Transverse colon (tissue), 4 donors: ENCODE results near the gene PPM1H. TPM values are rescaled to one million over a fixed set of nuclear protein-coding genes. Genes with fewer than 3 reads are reported as not detected.

Experiments used
- DNase-seq: peaks from one replicate; pipeline ENCODE4 v3.0.0-alpha.2; 2019
- H3K27ac ChIP-seq, 4 donors: fragments of 200-600 bp; sonication (generic); 2 replicates each; pipeline ENCODE4 v1.5.1; 2016 to 2018; ENCODE audit warnings: inconsistent platforms in 4 of 4
- H3K27me3 ChIP-seq: fragments of 200-600 bp; sonication (generic); 2 replicates; pipeline ENCODE4 v1.5.1; 2017; ENCODE audit warnings: inconsistent platforms
- H3K36me3 ChIP-seq, 4 donors: fragments of 200-600 bp; sonication (generic); 2 replicates each; pipeline ENCODE4 v1.5.1; 2017 to 2019; ENCODE audit warnings: inconsistent platforms in 4 of 4
- H3K4me1 ChIP-seq, 4 donors: fragments of 200-600 bp; sonication (generic); 2 replicates each; pipeline ENCODE4 v1.5.1; 2017 to 2020; ENCODE audit warnings: inconsistent platforms in 4 of 4
- H3K4me3 ChIP-seq, 4 donors: fragments of 200-600 bp; sonication (generic); 1 replicate in 1 of 4; 2 replicates in 3 of 4; pipeline versions ENCODE4 v1.5.1 to v1.6.1; 2017 to 2019; ENCODE audit warnings: inconsistent platforms in 4 of 4
- H3K9me3 ChIP-seq, 2 donors: fragments of 200-600 bp; sonication (generic); 2 replicates each; pipeline ENCODE4 v1.5.1; 2017 to 2019; ENCODE audit warnings: inconsistent platforms in 2 of 2
- EP300 ChIP-seq: sonication (generic); formaldehyde crosslinking; IDR thresholded peaks from one replicate; pipeline ENCODE4 v1.6.1; 2017; ENCODE audit warnings: antibody characterized with exemption, low read depth
- POLR2A ChIP-seq: fragments of 450-650 bp; IDR thresholded peaks from one replicate; pipeline ENCODE4 v1.6.1; 2016; ENCODE audit warnings: antibody characterized with exemption, mild to moderate bottlenecking, moderate library complexity
- POLR2AphosphoS5 ChIP-seq, 3 donors: sonication (generic); formaldehyde crosslinking; IDR thresholded peaks; one replicate each; pipeline ENCODE4 v1.6.1; 2016; ENCODE audit warnings: antibody characterized with exemption in 3 of 3
- WGBS, 2 donors: methylation state at CpG; one replicate each; pipeline ENCODE4 v1.1.5; 2018; ENCODE audit warnings: low coverage in 1 of 2; 5-methylcytosine and 5-hydroxymethylcytosine counted together
- in situ Hi-C, 4 donors: fragments of 200-750 bp; cut with MboI; loops; one replicate each; pipeline versions ENCODE4 v1.15.0 to v1.15.1; 2017; ENCODE audit warnings: low sequenced_read_pairs in 3 of 4, low pct_ligation_motif_present in 1 of 4, low pct_unique_long_range_greater_than_20kb in 1 of 4
- intact Hi-C: fragments of 100-400 bp; cut with DNase I; formaldehyde crosslinking; loops from one replicate; pipeline ENCODE4 v1.15.1; 2023; ENCODE audit warnings: low total_unique reads
- total RNA-seq, 4 donors: library from RNA; depleted of rRNA; stranded (reverse); fragments of >200 nt; gene quantifications; one replicate each; pipeline ENCODE4 v1.1.0, GENCODE V29; 2016
- TF ChIP-seq, protein P1 (sequence below), 5 experiments: fragments of 200-600 bp in 3 of 5; fragments of 450-650 bp in 2 of 5; sonication (generic) in 3 of 5; IDR thresholded peaks; 1 replicate in 2 of 5; 2 replicates in 3 of 5; pipeline ENCODE4 v1.5.1; 2016 to 2017; ENCODE audit warnings: antibody characterized with exemption in 5 of 5, inconsistent platforms in 3 of 5, mild to moderate bottlenecking in 2 of 5, moderate library complexity in 1 of 5

Gene PPM1H
- total RNA-seq, 4 donors from 2014 or later, result 0.37 to 3.2 (median 2.8) TPM

DNA sequence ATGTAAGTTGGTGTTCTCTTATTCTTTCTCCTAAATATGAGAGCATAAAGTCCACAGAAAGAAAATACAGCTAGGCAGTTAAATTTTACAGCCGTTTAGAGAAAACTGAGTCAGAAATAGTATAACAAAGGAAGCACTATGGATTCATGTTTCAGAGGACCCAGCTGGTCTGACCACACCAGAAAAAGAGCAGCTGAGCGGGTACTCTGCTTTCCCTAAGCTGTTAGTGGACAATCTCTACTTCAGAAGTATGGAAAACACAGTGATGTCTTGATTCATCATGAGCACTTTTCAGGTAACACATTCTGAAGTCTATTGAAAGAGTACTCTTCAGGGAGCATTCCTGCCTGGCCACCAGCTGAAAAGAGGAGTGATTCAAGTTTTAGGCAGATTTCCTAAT, 12.4 kb downstream of the PPM1H start:
- no peaks in the 10 kb centered on the region for H3K36me3 ChIP-seq
- intact Hi-C loops, result no loop called here
- no peaks in the 10 kb centered on the region for H3K9me3 ChIP-seq
- H3K4me1 ChIP-seq, result no peaks in the 10 kb centered on the region
- H3K27ac ChIP-seq, result no peak overlapping the region
- in situ Hi-C loops, result no loop called here
- 38 to 47% methylated on average over 2 of the region's 2 CpGs for WGBS, 2 donors
- DNase-seq, result no peak
- H3K4me3 ChIP-seq, result no peak overlapping the region
- TF ChIP-seq POLR2AphosphoS5 (IDR thresholded peaks at IDR 0.05) (no peak), EP300 (no peak), POLR2A (no peak)
- TF ChIP-seq, protein P1, sequence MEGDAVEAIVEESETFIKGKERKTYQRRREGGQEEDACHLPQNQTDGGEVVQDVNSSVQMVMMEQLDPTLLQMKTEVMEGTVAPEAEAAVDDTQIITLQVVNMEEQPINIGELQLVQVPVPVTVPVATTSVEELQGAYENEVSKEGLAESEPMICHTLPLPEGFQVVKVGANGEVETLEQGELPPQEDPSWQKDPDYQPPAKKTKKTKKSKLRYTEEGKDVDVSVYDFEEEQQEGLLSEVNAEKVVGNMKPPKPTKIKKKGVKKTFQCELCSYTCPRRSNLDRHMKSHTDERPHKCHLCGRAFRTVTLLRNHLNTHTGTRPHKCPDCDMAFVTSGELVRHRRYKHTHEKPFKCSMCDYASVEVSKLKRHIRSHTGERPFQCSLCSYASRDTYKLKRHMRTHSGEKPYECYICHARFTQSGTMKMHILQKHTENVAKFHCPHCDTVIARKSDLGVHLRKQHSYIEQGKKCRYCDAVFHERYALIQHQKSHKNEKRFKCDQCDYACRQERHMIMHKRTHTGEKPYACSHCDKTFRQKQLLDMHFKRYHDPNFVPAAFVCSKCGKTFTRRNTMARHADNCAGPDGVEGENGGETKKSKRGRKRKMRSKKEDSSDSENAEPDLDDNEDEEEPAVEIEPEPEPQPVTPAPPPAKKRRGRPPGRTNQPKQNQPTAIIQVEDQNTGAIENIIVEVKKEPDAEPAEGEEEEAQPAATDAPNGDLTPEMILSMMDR (IDR thresholded peaks at IDR 0.05), result no peak
- H3K27me3 ChIP-seq, result no peaks in the 10 kb centered on the region

DNA sequence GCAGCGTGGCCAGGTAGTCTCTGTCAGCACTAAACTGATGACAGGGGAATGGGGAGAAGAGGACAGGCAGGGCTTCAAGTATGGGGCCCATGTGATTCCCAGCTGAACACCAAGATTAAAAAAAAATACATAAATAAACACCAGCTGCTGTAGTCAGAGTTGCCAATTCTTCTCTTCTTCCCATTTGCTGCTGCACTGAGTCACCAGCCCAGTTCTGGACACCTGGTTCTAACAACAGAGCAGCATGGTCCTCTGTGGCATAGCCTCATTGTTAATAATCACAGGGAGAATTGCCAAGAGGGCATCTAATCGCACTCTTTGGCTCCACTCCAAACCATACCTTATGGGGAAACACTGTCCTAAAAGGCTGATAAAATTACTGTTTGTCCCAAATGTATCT, 15.1 kb downstream of the PPM1H start:
- no peaks in the 10 kb centered on the region for H3K4me1 ChIP-seq
- H3K9me3 ChIP-seq, result no peaks in the 10 kb centered on the region
- WGBS, 2 donors, result 20 to 47% methylated on average over 2 of the region's 2 CpGs
- H3K27me3 ChIP-seq, result no peaks in the 10 kb centered on the region
- in situ Hi-C loops, result no loop called here
- no peak overlapping the region for H3K27ac ChIP-seq
- H3K4me3 ChIP-seq, result no peak overlapping the region
- no peaks in the 10 kb centered on the region for H3K36me3 ChIP-seq
- DNase-seq, result no peak
- TF ChIP-seq EP300, result no peak
- TF ChIP-seq POLR2AphosphoS5 (IDR thresholded peaks at IDR 0.05), result no peak
- intact Hi-C loops, result no loop called here

DNA sequence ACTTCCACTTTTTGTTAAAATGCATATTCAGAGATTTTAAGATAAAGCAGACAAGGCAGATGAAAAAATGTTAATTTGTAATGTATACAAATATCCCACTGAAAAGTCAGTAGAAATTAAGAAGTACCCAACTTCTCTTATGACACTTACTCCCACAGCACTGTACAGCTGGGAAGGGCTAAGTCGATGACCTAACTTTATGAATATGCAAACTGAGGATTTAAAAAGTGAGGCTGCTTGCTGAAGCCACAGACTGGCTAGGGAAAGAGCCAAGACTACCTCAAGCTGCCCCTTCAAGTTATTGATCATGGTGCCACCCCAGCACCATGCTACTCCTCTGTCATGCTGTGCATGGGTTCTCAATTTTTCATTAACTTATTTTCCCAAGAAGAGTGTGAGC, 17.0 kb downstream of the PPM1H start:
- Histone ChIP-seq H3K4me3 (no peak overlapping the region), H3K27me3 (no peaks in the 10 kb centered on the region), H3K27ac (no peak overlapping the region), H3K4me1 (no peaks in the 10 kb centered on the region), H3K36me3 (no peaks in the 10 kb centered on the region), H3K9me3 (no peaks in the 10 kb centered on the region)
- in situ Hi-C loops, result no loop called here
- no peak for DNase-seq
- WGBS, 2 donors, result 38% methylated on average over 1 of the region's 1 CpG; no CpG with 5 or more reads in 1 of the 2 donors
- TF ChIP-seq EP300 (no peak), POLR2AphosphoS5 (IDR thresholded peaks at IDR 0.05) (no peak), POLR2A (no peak)
- TF ChIP-seq, protein P1 (IDR thresholded peaks at IDR 0.05), result no peak
- intact Hi-C loops, result no loop called here

DNA sequence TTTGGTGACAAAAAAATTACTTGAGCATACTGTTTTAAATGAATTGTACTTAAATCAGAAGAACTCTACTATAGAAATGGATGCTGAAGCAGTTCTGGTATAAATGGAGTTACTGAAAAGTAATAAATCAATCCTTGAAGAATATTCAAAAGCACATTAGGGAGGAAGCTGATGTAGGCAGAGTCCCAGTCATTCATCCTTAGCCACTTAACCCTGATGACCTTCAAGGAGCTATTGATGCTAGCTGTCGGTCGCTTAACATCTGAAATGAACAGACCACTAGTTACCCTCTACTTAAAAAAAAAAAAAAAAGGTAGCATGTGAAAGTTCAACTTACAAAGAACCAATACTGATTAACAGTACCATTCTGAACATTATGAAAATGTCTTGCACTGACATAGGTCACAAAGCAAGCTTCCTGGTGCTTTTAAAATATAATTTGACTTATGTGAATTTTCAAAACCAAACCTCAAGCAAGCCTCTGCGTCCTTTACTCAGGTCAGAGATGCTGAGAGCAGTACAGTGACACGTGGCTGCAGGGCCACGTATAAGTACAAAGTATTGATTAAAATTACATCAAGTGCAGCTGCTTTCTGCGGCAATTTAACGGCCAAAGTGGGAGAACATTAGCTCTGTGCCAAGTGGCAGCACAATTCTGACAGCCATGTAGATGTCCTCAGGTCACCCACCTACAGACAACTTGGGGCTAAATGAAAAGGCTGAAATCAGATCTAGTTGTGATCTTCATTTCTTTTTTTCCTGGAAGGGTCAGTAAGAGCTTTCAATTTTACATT, 18.1 kb downstream of the PPM1H start:
- H3K4me3 ChIP-seq, result no peak overlapping the region
- in situ Hi-C loops (no loop called here), intact Hi-C loops (no loop called here)
- 81 to 88% methylated on average over 5 to 7 of the region's 7 CpGs for WGBS, 2 donors
- TF ChIP-seq POLR2A (no peak), POLR2AphosphoS5 (IDR thresholded peaks at IDR 0.05) (no peak), EP300 (no peak)
- TF ChIP-seq, protein P1 (IDR thresholded peaks at IDR 0.05), result no peak
- H3K27ac ChIP-seq, result no peak overlapping the region
- H3K9me3 ChIP-seq, result no peaks in the 10 kb centered on the region
- H3K36me3 ChIP-seq, result no peaks in the 10 kb centered on the region
- H3K4me1 ChIP-seq, result no peaks in the 10 kb centered on the region
- DNase-seq, result no peak
- H3K27me3 ChIP-seq, result no peaks in the 10 kb centered on the region

DNA sequence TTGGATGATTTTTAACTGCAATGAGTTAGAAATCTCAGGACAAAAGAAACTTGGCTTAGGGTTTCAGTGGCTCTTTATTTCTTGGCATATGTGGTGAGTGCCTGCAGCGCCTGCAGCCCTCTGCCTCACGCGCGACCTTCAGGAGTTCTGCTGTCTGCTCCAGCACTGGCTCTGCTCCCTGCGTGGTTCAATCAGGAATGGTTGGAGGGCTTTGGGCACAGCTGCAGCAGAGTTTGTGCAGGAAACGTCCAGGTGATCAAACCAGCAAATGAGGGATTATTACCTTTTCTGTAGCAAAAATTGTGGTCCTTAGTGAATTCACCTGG, 19.8 kb downstream of the PPM1H start:
- in situ Hi-C loops (no loop called here), intact Hi-C loops (no loop called here)
- no peaks in the 10 kb centered on the region for H3K9me3 ChIP-seq
- no peak overlapping the region for H3K4me3 ChIP-seq
- H3K27ac ChIP-seq, result no peak overlapping the region
- WGBS, 2 donors, result 87% methylated on average over 6 of the region's 6 CpGs; no CpG with 5 or more reads in 1 of the 2 donors
- H3K4me1 ChIP-seq, result no peaks in the 10 kb centered on the region
- TF ChIP-seq, protein P1 (IDR thresholded peaks at IDR 0.05), result no peak
- TF ChIP-seq POLR2A, result no peak
- TF ChIP-seq EP300, result no peak
- TF ChIP-seq POLR2AphosphoS5 (IDR thresholded peaks at IDR 0.05), result no peak
- no peaks in the 10 kb centered on the region for H3K36me3 ChIP-seq
- DNase-seq, result no peak
- no peaks in the 10 kb centered on the region for H3K27me3 ChIP-seq
